GM21619 (cell line): ENCODE measurements around the gene CABP4.

Experiments
- ATAC-seq: cut with Tn5 transposase; IDR thresholded peaks from one replicate; pipeline ENCODE4 v1.9.1; 2021; ENCODE audit not compliant: unreplicated experiment

The CABP4 gene

DNA sequence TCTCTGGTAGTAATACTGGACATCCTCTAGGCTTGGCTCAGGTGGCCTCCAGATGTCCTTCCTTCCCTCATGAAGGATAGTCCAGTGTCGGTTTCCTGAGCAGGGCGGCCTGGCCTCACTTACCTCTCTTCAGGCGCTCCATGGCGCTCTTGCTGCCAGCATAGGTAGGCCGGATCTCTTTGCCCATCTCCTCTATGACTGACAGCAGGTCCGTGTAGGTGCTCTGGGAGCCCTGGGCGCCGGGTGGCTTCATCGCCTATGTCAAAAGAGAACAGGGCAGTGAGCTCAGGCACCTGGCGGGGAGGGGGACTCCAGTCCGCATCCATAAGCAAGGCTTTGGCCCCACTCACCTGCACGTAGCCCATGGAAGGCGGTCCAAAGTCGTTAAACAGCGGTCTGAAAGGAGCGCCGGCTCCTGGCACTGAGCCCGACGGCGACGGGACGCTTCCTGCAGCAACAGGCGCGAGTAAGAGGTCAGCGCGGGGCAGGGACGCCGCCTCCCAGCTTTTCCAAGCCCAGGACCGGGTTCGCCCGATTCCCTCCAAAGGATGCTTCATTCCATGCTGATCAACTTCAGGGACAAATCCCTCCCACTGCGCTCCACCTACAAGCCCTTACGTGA is 52.2 kb downstream of the CABP4 start:
- ATAC-seq, result no peak

GRCh38 chr11:67507864-67508485 is 52.8 kb downstream of the CABP4 start, which contains the start of gene CDK2AP2:
TSS of gene CDK2AP2 (minus strand) at chr11:67508162. CDS start at chr11:67508082, 80 bp downstream.
- peak; percentile 59 for ATAC-seq

GRCh38 chr11:67508486-67509121 is 53.5 kb downstream of the CABP4 start:
- ATAC-seq, result peak; percentile 31

GRCh38 chr11:67510023-67510345 is 54.8 kb downstream of the CABP4 start:
- no peak for ATAC-seq
